ENCODE measurements around the gene MCU.
"Not testable (repeated sequence)": the region's sequence is repeated elsewhere in the genome, so short reads cannot be mapped to it uniquely, and the experiment has no call there.

The MCU gene

GRCh38 chr10:72667207-72667864, 24.6 kb upstream of the MCU start:
- TF ChIP-seq CTCF (IDR thresholded peaks at IDR 0.05; ENCODE audit: low read depth, low read length, missing control alignments): no peak
- no peak overlapping the region for H3K4me3 ChIP-seq (replicated peaks; ENCODE audit: low read depth, low read length)
- no peak for DNase-seq (ENCODE audit: extremely low read depth, low read depth)

GRCh38 chr10:72673280-72673679, 18.7 kb upstream of the MCU start:
- no peak for DNase-seq (ENCODE audit: extremely low read depth, low read depth)
- TF ChIP-seq CTCF (IDR thresholded peaks at IDR 0.05; ENCODE audit: low read depth, low read length, missing control alignments): no peak
- no peak overlapping the region for H3K4me3 ChIP-seq (replicated peaks; ENCODE audit: low read depth, low read length)

- not testable (repeated sequence) for DNase-seq (ENCODE audit: extremely low read depth, low read depth); H3K4me3 ChIP-seq (replicated peaks; ENCODE audit: low read depth, low read length)
These were observed 17.8 kb upstream of the MCU start for GRCh38 chr10:72674174-72674573.

- TF ChIP-seq CTCF (IDR thresholded peaks at IDR 0.05; ENCODE audit: low read depth, low read length, missing control alignments): no peak
- no peak overlapping the region for H3K4me3 ChIP-seq (replicated peaks; ENCODE audit: low read depth, low read length)
- no peak for DNase-seq (ENCODE audit: extremely low read depth, low read depth)
These were observed 12.1 kb upstream of the MCU start for GRCh38 chr10:72679838-72680241.

- DNase-seq (ENCODE audit: extremely low read depth, low read depth): no peak
- no peak for TF ChIP-seq CTCF (IDR thresholded peaks at IDR 0.05; ENCODE audit: low read depth, low read length, missing control alignments)
- H3K4me3 ChIP-seq (replicated peaks; ENCODE audit: low read depth, low read length): no peak overlapping the region
These were observed 9.3 kb upstream of the MCU start for GRCh38 chr10:72682638-72683037.

- no peak overlapping the region for H3K4me3 ChIP-seq (replicated peaks; ENCODE audit: low read depth, low read length)
- no peak for TF ChIP-seq CTCF (IDR thresholded peaks at IDR 0.05; ENCODE audit: low read depth, low read length, missing control alignments)
- DNase-seq (ENCODE audit: extremely low read depth, low read depth): no peak
These were observed 6.5 kb upstream of the MCU start for GRCh38 chr10:72685264-72685921.

GRCh38 chr10:72686430-72686829, 5.5 kb upstream of the MCU start:
- DNase-seq (ENCODE audit: extremely low read depth, low read depth); H3K4me3 ChIP-seq (replicated peaks; ENCODE audit: low read depth, low read length): not testable (repeated sequence)

GRCh38 chr10:72687035-72687434, 4.9 kb upstream of the MCU start:
- no peak overlapping the region for H3K4me3 ChIP-seq (replicated peaks; ENCODE audit: low read depth, low read length)
- TF ChIP-seq CTCF (IDR thresholded peaks at IDR 0.05; ENCODE audit: low read depth, low read length, missing control alignments): no peak
- no peak for DNase-seq (ENCODE audit: extremely low read depth, low read depth)

Data from HFF-Myc (cell line).